GM13977 (cell line): ENCODE measurements around the gene CDC14B.

Experiments
- DNase-seq: peaks from one replicate; pipeline ENCODE4 v3.0.0; 2012; ENCODE audit warnings: low spot score
- CTCF ChIP-seq: IDR thresholded peaks from 2 replicates; pipeline ENCODE4 v1.5.1; 2012; ENCODE audit warnings: mild to moderate bottlenecking, control low read depth; ENCODE audit not compliant: insufficient read depth; ENCODE audit errors: extremely low read depth, missing control alignments
- in situ Hi-C: fragments of 300-500 bp; cut with MboI; formaldehyde crosslinking; loops from one replicate; pipeline ENCODE4 v1.12.0; 2022; ENCODE audit warnings: low sequenced_read_pairs, low pct_unique_long_range_greater_than_20kb, mixed read lengths, inconsistent platforms; ENCODE audit not compliant: unreplicated experiment

Gene CDC14B

GRCh38 chr9:96609732-96610131, 9.9 kb downstream of the CDC14B start:
- in situ Hi-C loops, result no loop called here
- DNase-seq, result no peak
- no peak for TF ChIP-seq CTCF

GRCh38 chr9:96607971-96608370, 11.7 kb downstream of the CDC14B start:
- no peak for TF ChIP-seq CTCF
- DNase-seq, result no peak
- in situ Hi-C loops, result no loop called here

GRCh38 chr9:96605328-96605727, 14.3 kb downstream of the CDC14B start:
- DNase-seq, result no peak
- in situ Hi-C loops, result no loop called here
- no peak for TF ChIP-seq CTCF

- in situ Hi-C loops, result no loop called here
- no peak for TF ChIP-seq CTCF
- DNase-seq, result no peak
These were observed 15.7 kb downstream of the CDC14B start for GRCh38 chr9:96604004-96604319.

GRCh38 chr9:96603305-96604003, 16.2 kb downstream of the CDC14B start:
- TF ChIP-seq CTCF, result no peak
- in situ Hi-C loops, result no loop called here
- no peak for DNase-seq

- no peak for DNase-seq
- in situ Hi-C loops, result no loop called here
- no peak for TF ChIP-seq CTCF
These were observed 20.3 kb downstream of the CDC14B start for GRCh38 chr9:96599298-96599697.
